ENCODE measurements around the gene ABL1. TPM values are rescaled to one million over a fixed set of nuclear protein-coding genes. Genes with fewer than 3 reads are reported as not detected.

Gene ABL1
- total RNA-seq, 1 donor from 2014 or later = 121 TPM

DNA sequence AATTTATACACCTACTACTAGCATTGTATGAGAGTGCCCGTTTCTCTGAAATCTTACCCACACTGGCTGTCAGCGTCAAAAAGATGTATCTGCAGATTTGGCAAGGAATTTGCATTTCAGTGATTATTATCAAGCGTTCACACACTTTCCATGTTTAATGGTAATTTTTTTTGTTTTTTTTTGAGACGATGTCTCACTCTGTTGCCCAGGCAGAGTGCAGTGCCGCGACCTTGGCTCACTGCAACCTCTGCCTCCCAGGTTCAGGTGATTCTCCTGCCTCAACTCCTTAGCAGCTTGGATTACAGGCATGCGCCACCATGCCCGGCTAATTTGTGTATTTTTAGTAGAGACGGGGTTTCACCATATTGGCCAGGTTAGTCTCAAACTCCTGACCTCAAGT lies 14.3 kb downstream of the ABL1 start:
- TF ChIP-seq, protein P1, sequence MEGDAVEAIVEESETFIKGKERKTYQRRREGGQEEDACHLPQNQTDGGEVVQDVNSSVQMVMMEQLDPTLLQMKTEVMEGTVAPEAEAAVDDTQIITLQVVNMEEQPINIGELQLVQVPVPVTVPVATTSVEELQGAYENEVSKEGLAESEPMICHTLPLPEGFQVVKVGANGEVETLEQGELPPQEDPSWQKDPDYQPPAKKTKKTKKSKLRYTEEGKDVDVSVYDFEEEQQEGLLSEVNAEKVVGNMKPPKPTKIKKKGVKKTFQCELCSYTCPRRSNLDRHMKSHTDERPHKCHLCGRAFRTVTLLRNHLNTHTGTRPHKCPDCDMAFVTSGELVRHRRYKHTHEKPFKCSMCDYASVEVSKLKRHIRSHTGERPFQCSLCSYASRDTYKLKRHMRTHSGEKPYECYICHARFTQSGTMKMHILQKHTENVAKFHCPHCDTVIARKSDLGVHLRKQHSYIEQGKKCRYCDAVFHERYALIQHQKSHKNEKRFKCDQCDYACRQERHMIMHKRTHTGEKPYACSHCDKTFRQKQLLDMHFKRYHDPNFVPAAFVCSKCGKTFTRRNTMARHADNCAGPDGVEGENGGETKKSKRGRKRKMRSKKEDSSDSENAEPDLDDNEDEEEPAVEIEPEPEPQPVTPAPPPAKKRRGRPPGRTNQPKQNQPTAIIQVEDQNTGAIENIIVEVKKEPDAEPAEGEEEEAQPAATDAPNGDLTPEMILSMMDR (IDR thresholded peaks at IDR 0.05; ENCODE audit: unreplicated experiment) = no peak
- Mint-ChIP-seq H3K27me3 (ENCODE audit: unreplicated experiment) (no peaks in the 10 kb centered on the region), H3K36me3 (ENCODE audit: low read depth, unreplicated experiment) (no peaks in the 10 kb centered on the region), H3K4me3 (ENCODE audit: unreplicated experiment) (no peak overlapping the region), H3K27ac (ENCODE audit: unreplicated experiment) (no peak overlapping the region), H3K4me1 (ENCODE audit: unreplicated experiment) (peaks cover 31% of the 10 kb centered on the region), H3K9me3 (ENCODE audit: unreplicated experiment) (no peaks in the 10 kb centered on the region)
- DNase-seq (ENCODE audit: low spot score) = no peak

DNA sequence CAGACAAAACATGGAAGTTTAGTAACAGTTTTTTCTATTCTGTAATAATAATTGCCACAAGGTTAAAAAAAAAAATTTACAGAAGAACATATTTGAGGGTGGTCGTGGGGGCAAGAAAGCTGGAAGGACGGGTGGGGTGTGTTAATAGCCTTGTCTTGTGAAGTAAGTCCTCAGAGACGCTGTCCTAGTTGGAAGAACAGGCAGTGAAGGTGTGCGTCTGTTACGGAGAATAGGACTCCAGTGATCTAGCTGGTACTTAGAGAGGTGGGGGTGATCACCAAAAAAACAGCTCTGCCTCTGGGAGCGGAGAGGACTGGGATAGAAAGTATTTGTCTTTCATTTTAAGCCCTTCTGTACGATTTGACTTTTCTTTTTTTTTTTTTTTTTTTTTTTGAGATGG lies 17.7 kb downstream of the ABL1 start:
- Mint-ChIP-seq H3K36me3 (ENCODE audit: low read depth, unreplicated experiment) (peaks cover 12% of the 10 kb centered on the region), H3K27ac (ENCODE audit: unreplicated experiment) (no peak overlapping the region), H3K9me3 (ENCODE audit: unreplicated experiment) (no peaks in the 10 kb centered on the region), H3K27me3 (ENCODE audit: unreplicated experiment) (peaks cover 3% of the 10 kb centered on the region), H3K4me3 (ENCODE audit: unreplicated experiment) (no peak overlapping the region), H3K4me1 (ENCODE audit: unreplicated experiment) (peaks cover 3% of the 10 kb centered on the region)
- TF ChIP-seq, protein P1 (IDR thresholded peaks at IDR 0.05; ENCODE audit: unreplicated experiment) = no peak
- no peak for DNase-seq (ENCODE audit: low spot score)

DNA sequence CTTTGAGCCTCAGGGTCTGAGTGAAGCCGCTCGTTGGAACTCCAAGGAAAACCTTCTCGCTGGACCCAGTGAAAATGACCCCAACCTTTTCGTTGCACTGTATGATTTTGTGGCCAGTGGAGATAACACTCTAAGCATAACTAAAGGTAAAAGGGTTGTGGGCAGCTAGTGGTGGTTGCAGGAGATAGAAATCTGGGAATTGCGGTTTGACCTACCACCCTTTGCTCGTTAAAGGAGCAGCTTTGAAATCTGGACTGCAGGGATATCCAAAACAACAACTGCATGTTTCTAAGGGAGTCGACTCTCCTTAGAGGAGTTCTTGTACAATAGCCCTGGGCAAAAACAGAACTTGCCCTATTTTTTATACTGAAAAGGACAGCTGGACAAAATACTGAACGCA lies 19.0 kb downstream of the ABL1 start:
- TF ChIP-seq, protein P1 (IDR thresholded peaks at IDR 0.05; ENCODE audit: unreplicated experiment) = no peak
- H3K27ac Mint-ChIP-seq (ENCODE audit: unreplicated experiment) = no peak overlapping the region
- H3K4me1 Mint-ChIP-seq (ENCODE audit: unreplicated experiment) = peaks cover 2% of the 10 kb centered on the region

DNA sequence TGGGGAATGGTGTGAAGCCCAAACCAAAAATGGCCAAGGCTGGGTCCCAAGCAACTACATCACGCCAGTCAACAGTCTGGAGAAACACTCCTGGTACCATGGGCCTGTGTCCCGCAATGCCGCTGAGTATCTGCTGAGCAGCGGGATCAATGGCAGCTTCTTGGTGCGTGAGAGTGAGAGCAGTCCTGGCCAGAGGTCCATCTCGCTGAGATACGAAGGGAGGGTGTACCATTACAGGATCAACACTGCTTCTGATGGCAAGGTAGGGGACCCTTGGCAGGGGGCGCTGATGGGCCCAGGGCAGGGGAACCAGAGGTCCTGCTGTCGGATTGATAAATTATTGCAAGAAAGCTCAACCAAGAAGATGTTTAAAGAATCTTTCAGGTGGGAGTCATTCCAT lies 19.8 kb downstream of the ABL1 start:
- TF ChIP-seq, protein P1 (IDR thresholded peaks at IDR 0.05; ENCODE audit: unreplicated experiment) = no peak
- no peak for DNase-seq (ENCODE audit: low spot score)
- H3K27me3 Mint-ChIP-seq (ENCODE audit: unreplicated experiment) = peaks cover 3% of the 10 kb centered on the region
- H3K4me1 Mint-ChIP-seq (ENCODE audit: unreplicated experiment) = peaks cover 4% of the 10 kb centered on the region
- H3K27ac Mint-ChIP-seq (ENCODE audit: unreplicated experiment) = no peak overlapping the region
- H3K36me3 Mint-ChIP-seq (ENCODE audit: low read depth, unreplicated experiment) = peaks cover 14% of the 10 kb centered on the region
- no peak overlapping the region for H3K4me3 Mint-ChIP-seq (ENCODE audit: unreplicated experiment)
- no peaks in the 10 kb centered on the region for H3K9me3 Mint-ChIP-seq (ENCODE audit: unreplicated experiment)

More for the DNA sequence above, 19.0 kb downstream of the ABL1 start:
- no peak overlapping the region for H3K4me3 Mint-ChIP-seq (ENCODE audit: unreplicated experiment)
- H3K9me3 Mint-ChIP-seq (ENCODE audit: unreplicated experiment) = no peaks in the 10 kb centered on the region
- H3K36me3 Mint-ChIP-seq (ENCODE audit: low read depth, unreplicated experiment) = peaks cover 12% of the 10 kb centered on the region
- peaks cover 3% of the 10 kb centered on the region for H3K27me3 Mint-ChIP-seq (ENCODE audit: unreplicated experiment)
- DNase-seq (ENCODE audit: low spot score) = no peak

DNA sequence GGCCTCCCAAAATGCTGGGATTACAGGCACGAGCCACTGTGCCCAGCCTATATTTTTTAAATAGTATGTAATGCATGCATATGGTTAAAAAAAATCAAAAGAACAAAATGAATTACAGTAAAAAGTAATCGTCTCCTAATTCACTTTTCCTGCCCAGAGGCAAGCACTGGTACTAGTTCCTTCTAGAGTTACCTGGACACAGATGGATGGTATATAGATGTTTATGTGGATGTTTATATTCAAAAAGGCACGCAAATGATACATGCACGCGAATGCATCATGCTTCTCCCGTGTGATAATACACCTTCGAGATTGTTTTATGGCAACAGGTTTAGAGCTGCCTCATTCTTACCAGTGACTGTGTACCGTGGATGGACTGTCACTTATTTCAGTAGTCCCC lies 21.4 kb downstream of the ABL1 start:
- peaks cover 19% of the 10 kb centered on the region for H3K4me1 Mint-ChIP-seq (ENCODE audit: unreplicated experiment)
- H3K27me3 Mint-ChIP-seq (ENCODE audit: unreplicated experiment) = peaks cover 3% of the 10 kb centered on the region
- no peak overlapping the region for H3K4me3 Mint-ChIP-seq (ENCODE audit: unreplicated experiment)
- peaks cover 21% of the 10 kb centered on the region for H3K36me3 Mint-ChIP-seq (ENCODE audit: low read depth, unreplicated experiment)
- DNase-seq (ENCODE audit: low spot score) = no peak
- H3K9me3 Mint-ChIP-seq (ENCODE audit: unreplicated experiment) = no peaks in the 10 kb centered on the region
- TF ChIP-seq, protein P1 (IDR thresholded peaks at IDR 0.05; ENCODE audit: unreplicated experiment) = no peak
- no peak overlapping the region for H3K27ac Mint-ChIP-seq (ENCODE audit: unreplicated experiment)

Measured in endothelial cell (in vitro differentiated cells).